NCI-H526 treated with DMSO at 0.1 percent for 48 hours (cell line): ENCODE results near the gene SH2D4B.
"Not testable (repeated sequence)": the region's sequence is repeated elsewhere in the genome, so short reads cannot be mapped to it uniquely, and the experiment has no call there.

Experiments
- DNase-seq: peaks from one replicate; lab custom pipeline; 2025; lab: John Stamatoyannopoulos, UW

SH2D4B gene

GRCh38 chr10:80524190-80524909 lies 13.4 kb upstream of the SH2D4B start:
- DNase-seq, result no peak

DNA sequence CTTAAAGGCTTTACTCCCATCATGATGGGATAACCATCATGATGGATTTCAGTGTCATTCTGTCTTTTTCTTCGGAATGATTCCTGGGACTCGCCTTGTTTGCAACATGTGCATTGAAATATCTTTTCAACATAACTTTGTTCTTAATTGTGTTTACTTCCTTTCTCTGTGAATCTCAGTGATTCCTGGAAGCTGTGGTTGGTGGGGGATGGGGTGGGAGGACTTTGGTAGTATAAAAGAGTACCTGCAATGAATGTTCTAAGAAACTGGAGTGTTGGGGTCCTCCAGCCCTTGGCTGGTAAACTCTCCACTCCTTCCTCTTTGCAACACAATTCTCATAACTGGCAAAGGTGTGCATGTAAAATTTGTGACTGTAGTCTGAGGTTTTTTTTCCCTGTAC lies 11.5 kb upstream of the SH2D4B start:
- DNase-seq, result no peak

DNA sequence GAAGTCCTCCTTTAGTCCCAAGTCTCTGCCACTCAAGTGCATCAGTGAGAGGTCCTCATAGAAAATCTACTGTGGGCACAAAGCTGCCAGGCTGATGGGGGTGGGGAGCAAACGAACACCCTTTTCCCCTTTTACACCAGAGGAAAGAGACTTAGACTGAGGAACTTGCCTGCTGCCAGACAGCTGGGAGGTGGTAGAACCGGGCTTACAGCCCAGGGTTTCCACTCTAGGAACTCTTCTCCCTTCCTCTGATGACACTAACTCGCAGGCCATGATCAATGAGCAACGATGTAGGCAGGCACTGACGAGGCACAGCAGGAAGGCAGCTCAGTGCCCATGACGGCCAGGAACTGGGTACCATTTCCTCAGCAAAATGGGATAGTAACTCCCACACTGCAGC lies 11.0 kb upstream of the SH2D4B start:
- DNase-seq, result no peak

GRCh38 chr10:80528185-80528700 lies 9.5 kb upstream of the SH2D4B start:
- DNase-seq, result no peak

GRCh38 chr10:80528901-80529300 lies 8.8 kb upstream of the SH2D4B start:
- DNase-seq, result no peak

GRCh38 chr10:80529604-80530003 lies 8.1 kb upstream of the SH2D4B start:
- no peak for DNase-seq

GRCh38 chr10:80530251-80530650 lies 7.5 kb upstream of the SH2D4B start:
- DNase-seq, result no peak

- no peak for DNase-seq
These were observed 6.9 kb upstream of the SH2D4B start for GRCh38 chr10:80530816-80531215.

- DNase-seq, result no peak
These were observed 5.1 kb upstream of the SH2D4B start for GRCh38 chr10:80532571-80532970.

- DNase-seq, result not testable (repeated sequence)
These were observed 3.6 kb upstream of the SH2D4B start for GRCh38 chr10:80534059-80534458.

GRCh38 chr10:80534646-80535045 lies 3.1 kb upstream of the SH2D4B start:
- not testable (repeated sequence) for DNase-seq

DNA sequence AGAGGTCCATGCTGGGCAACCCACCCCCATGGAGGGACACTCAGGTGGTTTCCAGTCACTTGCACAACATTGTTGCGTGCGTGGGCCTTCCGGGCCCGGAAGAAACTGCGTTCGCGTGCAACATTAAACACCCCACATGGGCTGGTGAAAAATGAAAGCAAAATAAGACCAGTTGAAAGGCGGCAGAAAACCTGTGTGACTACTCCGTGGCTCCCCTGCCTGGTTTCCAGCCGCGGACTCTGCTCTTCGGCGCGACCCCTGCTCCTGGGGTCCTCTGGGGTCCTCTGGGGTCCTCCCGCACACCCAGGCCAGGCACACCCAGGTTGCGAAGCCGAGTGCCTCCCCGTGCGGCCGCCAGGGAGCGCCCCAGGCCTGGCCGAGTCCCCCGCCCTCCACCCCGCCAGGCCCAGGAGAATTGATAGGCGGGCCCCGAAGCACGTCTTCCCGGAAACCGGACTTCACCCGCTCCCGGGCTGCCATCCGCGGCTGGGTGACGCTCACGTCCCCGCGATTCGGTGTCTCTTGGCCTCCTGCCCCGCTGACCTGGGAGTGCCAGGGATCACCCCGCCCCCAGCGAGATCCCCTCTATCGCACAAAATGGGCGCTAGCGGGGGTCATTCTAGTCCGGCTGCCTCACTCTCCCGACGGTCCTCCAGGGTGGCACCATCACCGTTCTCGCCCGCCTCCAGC lies 1.9 kb upstream of the SH2D4B start:
- peak; percentile 18 for DNase-seq

DNA sequence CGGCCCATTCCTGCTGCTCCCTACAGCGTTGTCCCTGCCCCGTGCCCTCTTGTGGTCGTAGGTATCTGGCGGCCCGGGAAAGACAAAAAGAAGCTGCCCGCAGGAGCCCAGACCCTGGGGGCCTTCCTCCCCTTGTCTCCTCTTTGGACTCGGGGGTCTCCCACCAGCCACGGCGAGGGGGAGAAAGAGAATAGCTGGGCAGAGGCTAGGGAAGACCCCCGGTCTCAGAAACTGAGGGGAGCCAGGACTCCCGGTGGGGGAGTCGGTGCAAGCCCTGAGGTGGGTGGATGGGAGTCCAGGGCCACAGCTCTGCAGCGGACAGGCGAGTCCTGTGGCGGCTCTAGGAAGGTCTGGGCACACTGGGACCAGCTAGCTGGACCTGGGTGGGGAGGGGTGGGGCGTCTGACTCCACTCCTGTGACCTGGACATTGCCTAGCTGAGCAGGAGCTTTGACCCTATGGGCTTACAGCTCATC lies 1.3 kb upstream of the SH2D4B start:
- DNase-seq, result no peak

GRCh38 chr10:80537086-80537735 lies 491 bp upstream of the SH2D4B start:
- DNase-seq, result no peak

GRCh38 chr10:80538481-80539185 lies 931 bp downstream of the SH2D4B start:
- no peak for DNase-seq

- DNase-seq, result no peak
These were observed 1.8 kb downstream of the SH2D4B start for GRCh38 chr10:80539421-80540031.

GRCh38 chr10:80540136-80540535 lies 2.4 kb downstream of the SH2D4B start:
- DNase-seq, result no peak

DNA sequence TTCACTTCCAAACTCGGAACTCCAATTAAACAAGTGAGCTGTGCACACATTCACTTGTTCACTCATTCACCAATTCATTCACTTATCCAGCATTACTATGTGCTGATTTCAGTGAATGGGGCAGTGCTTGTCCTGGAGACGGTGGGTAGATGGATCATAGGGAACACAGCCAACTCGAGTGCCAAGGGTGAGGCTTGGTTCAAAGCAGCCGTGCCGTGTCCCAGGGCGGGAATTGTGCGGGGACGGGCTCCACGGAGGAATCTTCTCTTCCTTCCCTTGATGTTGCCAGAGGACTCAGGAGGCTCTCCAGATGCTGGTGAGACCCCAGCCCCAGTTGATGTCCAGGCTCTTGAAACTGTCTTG lies 2.9 kb downstream of the SH2D4B start:
- DNase-seq, result no peak

GRCh38 chr10:80540981-80541750 lies 3.5 kb downstream of the SH2D4B start:
- DNase-seq, result no peak

DNA sequence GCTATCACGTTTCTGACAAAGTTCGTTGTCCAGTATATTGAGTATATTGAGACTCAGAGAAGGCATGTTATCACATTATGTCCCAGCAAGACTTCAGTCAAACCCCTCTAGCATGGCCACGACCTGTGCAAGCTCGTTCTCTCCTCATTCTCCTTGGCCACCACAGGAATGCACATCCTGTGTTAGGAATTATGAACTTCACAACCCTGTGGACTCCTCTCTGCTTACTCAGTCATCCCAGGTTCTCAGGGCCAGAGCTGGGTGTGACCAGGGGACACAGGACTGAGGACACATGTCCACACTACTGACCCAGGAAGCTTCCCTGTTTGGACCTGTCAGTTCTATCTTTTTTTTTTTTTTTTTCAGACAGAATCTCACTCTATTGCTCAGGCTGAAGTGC lies 4.4 kb downstream of the SH2D4B start:
- no peak for DNase-seq
